NCI-H1092 treated with DMSO at 0.1 percent for 48 hours (cell line): ENCODE results near the gene SLC6A7.

ENCODE experiments used
- DNase-seq: peaks from one replicate; lab custom pipeline; 2025; lab: John Stamatoyannopoulos, UW

Gene SLC6A7

DNA sequence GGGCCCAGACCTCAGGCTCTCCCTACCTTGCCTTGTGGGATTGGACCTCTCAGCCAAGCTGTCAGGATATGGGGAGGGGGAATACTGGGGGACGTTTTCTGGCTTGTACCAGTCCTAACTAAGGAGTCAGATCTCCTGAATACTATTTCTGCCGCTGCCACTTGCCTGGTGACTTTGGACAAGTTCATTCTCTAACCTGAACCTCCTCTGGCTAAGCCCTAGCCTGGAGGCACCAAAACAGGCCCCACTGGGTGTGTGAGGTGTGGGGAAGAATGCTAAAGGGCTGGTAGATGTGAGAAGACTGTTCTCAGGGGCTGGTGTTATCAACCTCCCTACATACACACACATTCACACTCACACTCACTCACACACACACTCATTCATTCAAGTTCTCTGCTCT is 1.1 kb downstream of the SLC6A7 start:
- DNase-seq = no peak

DNA sequence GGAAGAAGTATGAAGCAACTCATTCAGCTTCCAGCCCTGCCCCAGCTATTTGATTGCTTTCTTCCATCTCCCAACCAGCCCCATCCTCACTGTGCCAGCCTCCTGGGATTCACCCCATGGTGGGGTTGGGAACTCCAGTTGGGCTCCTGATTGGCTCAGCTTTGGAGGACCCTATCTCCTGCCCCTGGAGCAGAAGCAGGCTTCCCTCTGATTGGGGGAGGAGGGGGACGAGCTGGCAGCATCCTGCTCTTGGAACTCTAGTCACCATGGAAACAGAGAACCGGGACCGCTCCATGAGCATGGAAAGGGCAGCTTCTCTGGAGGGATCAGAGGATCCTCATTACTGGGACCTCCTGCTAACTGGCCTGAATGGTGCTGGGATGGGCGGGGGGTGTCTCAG is 2.6 kb downstream of the SLC6A7 start:
- no peak for DNase-seq

DNA sequence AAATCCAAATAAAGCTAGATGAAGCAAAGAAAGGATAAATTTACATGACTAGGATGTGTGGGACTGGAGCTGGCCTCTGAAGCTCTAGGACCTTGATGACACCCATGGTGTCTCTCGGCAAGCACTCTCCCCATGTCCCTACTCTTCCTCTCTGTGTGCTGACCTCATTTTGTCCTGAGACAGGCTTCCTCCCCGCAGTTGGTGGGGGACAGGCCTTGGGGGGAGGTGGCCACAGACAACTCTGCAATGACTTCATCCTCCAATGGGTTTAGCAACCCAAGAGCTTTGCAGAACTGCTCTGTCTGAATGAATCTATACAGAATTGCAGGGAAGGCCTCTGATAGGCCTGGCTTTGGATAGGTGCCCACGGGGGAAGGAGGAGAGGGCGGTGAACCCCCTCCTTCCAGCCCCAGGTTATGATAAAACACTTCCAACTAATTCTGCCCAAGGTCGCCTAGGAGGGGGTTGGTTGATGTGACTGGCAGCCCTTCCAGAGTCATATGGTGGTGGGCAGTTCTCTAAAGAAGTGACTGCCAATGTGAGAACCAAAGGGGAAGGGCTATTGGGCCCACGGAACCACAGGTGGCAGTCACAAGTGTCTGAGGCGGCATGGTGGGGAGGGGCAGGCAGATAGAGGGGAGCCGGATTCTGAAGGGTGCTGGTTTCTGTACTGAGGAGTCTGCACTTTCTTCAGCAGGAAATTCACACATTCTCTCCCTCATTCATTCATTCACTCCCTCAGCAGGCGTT is 6.0 kb downstream of the SLC6A7 start:
- DNase-seq = no peak

DNA sequence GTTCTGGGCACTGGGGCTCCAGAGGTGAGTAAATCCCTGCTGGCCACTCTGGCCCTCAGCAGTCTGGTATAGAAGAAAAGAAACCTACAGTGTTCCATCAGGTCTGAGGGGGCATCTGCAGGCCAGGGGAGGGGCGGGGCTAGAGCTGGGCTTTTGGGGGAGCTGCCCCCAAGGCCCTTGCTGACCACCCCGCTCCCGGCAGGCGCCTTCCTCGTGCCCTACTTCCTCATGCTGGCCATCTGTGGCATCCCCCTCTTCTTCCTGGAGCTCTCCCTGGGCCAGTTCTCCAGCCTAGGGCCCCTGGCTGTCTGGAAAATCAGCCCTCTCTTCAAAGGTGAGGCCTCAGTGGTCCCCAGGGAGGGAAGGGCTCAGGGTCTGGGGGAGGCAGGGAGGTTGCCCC is 6.7 kb downstream of the SLC6A7 start:
- no peak for DNase-seq

DNA sequence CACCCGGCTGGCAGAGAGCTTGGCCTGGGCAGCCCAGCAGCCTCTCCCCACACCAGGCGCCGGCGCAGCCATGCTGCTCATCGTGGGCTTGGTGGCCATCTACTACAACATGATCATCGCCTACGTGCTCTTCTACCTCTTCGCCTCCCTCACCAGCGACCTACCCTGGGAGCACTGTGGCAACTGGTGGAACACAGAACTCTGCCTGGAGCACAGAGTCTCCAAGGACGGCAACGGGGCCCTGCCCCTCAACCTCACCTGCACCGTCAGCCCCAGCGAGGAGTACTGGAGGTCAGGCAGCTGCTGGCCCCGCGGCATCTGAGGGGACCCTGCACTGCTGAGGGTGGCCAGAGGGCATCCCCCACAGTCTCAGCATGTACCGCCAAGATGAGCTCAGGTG is 7.1 kb downstream of the SLC6A7 start:
- no peak for DNase-seq

DNA sequence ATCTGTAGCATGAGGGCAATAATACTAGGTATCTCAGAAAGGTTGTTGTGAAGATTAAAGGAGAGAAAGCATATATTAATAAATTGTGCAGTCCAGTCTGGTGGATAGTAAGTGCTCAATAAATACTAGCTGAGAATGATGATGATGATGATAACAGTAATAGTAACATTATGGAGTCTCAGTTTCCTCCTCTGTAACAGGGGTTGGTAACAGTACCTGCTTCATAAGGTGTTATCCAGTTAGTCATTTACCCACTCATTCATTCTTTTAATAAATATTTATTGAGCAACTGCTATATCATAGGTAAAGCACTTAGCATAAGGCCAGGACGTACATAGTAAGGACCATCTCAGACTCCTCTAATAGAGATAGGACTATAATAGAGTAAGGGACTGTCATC is 7.6 kb downstream of the SLC6A7 start:
- no peak for DNase-seq

DNA sequence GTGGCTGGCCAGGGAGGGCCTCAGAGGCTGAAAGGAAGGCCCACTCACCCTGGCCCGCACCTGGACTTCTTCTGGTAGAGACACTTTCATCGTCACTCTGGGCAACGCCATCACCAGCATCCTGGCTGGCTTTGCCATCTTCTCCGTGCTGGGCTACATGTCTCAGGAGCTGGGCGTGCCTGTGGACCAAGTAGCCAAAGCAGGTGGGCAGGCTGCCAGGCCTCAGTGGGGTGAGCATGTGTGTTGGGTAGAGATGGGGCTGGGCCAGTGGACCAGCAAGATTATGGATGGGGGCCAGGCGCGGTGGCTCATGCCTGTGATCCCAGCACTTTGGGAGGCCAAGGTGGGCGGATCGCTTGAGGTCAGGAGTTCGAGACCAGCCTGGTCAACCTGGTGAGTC is 12.6 kb downstream of the SLC6A7 start:
- no peak for DNase-seq

DNA sequence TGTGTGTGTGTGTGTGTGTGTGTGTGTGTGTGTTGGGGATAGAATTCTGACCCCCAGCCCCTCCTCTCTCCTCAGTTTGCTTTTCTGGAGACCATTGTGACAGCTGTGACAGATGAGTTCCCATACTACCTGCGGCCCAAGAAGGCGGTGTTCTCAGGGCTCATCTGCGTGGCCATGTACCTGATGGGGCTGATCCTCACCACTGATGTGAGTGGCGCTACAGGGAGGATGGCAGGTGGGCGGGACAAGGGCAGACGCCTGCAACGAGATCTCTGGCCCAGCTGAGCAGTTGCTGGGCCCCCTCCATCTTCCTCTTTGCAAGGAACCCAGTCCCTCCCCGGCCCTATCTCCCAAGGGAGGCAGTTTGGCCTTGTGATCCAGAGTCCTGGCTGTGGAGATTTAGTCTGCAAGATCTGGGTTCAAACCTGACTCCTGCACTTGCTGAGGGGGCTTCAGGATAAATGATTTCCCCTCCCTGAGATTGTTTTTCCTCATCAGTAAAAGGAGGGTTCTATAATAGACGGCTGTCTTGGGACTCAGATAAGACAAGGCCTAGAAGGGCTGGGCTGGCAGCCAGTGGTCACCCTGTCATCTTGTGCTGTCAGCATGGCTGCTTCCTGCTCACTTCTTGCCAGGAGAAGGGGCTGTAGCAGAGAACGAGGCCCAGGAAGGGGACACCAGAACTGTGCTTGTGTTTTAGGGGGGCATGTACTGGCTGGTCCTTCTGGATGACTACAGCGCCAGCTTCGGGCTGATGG is 14.1 kb downstream of the SLC6A7 start:
- DNase-seq = no peak

DNA sequence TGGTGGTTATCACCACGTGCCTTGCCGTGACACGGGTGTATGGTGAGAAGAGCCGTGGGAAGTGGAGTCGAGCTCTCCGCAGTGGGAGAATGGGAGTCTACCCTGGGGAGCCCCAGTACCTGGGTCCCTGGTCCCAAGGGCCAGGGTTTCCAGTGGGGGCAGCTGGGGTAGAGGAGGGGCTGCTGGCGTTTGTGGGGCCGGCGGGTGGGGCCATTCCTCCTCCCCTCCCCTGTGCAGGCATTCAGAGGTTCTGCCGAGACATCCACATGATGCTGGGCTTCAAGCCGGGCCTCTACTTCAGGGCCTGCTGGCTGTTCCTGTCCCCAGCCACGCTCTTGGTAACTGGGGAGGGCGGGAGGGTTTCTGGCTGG is 14.7 kb downstream of the SLC6A7 start:
- no peak for DNase-seq

DNA sequence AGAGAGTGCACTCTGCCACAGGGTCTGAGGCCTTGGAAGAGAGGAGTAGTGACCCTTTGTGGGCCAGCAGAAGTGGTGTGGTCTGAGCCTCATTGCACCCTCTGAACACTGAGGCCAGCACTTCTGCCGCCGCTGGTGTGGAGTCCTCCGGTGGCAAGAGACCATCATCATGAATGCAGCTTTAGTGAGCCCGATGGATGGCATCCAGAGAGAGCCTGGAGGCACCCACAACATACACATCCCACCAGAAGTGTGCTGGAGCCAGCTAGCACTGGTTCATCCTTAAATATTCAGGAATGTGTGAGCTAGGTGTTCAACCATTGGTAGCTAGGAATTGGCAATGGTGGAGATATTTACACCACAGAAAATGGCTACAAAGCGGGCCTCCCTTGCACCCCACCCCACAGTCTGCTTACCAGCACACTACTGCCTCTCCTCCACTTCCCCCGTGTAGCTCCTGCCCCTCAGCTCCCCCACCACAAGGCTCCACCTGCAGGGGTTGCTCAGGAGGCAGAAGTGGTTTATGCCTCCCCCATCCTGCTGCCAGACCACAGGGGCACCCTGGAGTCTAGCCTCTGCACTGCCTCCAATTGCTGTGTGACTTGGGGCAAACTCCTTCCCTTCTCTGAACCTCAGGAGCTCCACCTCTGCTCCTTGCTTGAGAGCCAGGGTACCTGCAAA is 16.4 kb downstream of the SLC6A7 start:
- DNase-seq = no peak

DNA sequence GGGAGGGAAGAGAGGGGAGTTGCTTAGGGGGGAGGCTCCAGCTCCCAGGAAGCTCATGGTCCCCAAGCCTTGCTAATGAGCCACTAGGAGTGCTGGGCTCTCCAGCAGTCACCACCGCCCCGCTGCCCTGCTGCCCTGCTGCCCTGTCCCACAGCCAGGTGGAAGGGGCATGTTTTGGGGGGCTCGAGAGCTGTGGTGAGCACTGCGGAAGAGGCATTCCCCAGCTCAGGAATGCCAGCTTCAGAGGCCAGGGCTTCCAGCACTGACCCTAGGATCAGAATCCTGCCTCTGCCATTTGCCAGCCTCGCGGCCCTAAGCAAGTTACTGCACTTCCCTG is 16.9 kb downstream of the SLC6A7 start:
- DNase-seq = no peak

DNA sequence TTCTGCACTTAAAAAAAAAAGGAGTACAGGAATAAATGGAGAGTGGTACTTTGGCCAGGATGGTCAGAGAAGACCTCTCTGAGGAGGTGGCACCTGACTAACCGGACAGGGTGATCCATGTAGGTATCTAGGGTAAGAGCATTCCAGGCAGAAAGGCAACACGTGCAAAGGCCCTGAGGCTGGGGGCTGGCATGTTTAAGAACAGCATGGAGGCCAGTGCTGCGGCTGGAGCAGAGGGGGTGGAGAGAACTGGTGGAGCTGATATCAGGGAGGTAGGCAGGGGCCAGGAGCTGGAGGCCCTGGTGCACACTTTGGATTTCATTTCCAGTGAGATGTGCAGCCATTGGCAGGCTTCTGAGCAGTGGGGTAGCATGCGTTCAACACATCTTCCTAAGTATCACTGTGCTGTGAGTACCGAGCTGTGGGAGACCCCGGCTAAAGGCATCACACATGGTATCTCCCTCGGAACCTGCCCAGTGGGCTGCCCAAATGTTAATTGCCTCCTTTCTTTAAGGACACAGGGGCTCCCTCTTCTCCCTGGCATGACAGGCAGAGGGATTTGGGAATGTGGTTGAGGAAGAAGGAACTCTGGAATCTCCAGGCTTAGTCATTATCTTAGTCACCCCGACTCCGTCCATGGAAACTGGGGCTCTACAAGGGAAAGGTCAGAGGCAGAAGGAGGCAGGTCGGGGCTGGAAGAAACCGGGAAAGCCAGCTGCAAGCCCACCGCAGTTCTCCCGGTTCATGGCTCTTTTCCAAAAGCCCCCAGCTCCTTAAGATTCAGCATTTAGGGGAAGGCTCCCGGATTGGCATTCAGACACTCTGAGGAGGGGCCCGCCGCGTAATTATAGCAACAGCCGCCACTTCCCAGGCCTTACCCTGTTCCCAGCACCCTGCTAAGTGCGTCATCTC is 18.6 kb downstream of the SLC6A7 start:
- DNase-seq = no peak

DNA sequence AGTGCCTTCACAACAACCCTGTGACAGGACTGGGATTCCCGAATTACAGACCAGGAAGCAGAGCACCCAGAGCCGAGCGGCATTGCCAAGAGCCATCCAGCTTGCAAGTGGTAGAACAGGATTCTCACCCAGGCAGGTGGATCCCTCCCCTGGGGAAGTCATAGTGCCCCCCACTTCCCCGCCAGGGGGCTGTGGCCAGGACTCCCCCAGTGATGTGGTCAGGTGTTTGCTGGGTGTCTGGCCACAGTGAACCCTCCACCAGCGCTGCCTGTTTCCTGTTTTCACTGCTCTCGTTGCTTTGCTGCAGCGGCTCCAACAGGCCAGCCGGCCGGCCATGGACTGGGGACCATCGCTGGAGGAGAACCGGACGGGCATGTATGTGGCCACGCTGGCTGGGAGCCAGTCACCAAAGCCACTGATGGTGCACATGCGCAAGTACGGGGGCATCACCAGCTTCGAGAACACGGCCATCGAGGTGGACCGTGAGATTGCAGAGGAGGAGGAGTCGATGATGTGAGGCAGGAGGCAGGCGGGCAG is 19.3 kb downstream of the SLC6A7 start:
- no peak for DNase-seq

DNA sequence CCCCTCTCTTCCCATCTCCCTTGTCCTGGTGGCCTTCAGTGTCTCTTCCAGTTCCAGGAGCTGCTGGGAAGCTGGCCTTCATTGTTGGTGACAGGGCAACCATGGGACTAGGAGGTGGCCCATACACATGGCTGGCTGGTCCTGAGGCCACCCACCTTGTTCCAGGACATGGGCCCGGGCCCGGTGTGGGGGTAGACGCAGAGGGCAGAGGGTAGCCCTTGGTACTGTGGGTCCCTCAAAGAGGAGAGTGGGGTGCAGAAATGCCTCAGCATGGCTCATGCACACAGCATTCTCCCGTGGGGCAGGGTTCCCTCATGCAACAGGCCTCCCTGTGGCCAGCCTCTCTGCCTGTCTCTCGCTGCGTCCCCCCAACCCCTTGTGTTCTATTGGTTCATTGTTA is 20.8 kb downstream of the SLC6A7 start:
- no peak for DNase-seq

DNA sequence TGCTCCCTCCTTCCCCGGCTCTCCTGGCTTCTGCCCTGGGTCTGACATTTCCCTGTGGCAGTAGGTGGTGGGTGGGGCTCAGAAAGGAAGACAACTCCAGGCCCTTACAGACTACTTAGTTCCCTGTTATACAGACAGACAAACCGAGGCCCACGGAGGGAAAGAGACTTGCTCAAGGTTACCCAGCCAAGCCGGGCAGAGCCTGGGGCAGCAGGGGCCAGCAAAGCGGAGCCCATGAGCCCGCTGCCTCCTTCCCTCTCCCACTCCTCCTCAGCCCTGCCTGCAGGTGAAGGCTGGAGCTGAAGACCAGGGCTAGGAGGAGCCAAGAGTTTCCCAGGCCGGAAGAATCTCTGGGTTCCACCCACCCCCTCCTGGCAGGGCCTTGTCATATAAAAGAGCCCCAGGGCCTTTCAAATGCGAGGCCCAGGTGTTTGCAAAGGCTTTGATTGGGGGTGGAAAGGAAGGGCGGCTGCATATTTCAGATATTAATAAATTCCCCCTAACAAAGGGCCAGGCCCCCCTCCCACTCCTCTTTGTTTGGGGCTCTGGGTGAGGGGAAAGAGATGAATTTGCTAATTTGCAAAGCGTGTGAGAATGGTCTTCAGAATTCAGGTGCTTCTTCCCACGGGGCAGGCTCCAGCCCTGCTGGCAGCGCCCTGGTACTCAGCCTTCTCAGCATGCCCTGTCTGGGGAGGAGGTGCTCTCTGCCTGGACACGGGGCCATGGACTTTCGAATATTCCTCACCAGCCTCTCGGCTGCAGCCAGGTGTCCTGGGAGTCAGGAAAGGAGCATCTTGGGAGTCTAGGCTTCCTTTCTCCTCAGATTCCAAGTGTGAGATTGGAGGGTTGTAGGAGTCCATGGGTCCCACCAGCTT is 21.5 kb downstream of the SLC6A7 start:
- no peak for DNase-seq

DNA sequence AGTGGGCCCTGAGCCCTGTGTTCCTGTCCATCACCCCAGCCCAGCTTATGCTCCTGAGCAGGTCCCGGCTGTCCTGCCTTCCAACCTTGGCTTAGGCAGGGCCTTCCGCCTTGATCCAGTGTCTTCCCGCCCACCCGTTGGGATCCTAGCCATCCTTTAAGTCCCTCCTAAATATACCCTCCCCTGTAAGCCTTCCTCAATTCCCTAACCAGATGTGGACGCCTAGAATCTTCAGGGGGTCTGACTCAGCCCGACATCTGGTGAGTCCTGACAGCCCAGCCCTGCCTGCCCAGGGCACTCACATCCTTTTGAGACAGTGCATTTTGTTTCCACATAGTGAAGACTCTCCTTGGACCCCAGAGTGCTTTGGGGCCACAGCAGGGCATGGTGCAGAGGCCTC is 23.7 kb downstream of the SLC6A7 start:
- DNase-seq = no peak

DNA sequence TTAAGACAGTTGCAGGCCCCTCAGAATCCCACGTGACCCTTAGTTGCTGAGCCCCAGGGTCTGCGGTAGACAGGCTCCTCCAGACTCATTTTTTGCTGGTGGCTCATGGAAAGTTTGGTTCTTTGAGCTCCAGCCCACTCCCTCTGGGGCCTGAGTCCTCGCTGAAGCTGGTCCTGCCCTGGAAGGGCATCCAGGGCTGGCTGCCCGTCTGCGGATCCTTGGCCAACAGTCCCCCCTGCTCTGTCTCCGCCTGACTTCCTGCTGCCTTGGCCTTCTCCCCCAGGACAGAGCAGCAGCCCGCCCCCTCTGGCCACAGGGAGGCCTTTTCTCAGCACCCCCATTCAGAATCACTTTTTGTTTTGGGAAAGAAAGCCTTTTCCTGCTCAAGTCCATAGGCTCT is 24.4 kb downstream of the SLC6A7 start:
- no peak for DNase-seq

DNA sequence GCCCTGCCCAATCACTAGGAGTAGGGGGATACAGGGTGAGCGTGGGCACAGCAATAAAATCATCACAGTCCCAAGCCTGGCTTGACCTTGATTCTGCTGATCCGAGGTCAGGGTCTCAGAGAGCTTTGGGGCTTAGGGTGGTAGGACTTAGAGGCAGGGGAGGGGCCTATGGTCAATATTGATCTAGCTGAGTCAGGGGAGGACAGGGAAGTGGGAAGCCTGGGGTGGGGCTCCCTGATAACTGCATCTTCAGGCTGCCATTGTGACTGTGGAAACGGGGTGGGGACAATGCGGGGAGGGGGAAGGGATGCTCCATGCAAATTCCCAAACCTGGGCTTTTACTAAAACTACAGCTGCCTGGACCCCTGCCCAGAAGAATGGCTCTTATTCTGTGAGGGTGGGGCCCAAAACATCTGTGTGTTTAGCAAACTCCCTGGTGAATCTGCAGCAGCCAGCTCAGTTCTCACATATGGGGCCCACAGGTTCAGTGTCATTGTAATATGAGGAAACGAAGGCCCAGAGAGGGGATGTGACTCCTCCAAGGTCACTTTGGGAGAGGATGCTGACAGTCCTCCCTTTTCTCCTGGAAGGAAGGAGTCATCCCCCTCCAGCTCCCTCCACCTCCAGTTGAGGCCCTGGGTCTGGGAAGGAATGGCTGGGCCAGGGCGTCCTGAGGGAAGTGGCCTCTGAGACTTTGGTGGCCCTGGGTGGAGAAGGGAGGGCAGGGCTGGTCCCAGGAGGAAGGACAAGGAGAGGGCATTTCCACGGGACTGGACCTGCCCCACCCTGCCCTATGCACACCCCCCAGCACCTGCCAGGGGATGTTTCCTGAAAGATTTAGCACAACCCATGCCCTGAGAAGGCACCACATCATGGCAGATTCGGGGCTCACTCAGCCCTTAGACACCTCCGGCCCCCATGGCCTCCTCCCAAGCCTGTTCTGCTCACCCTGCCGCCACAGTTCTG is 26.4 kb downstream of the SLC6A7 start:
- no peak for DNase-seq

DNA sequence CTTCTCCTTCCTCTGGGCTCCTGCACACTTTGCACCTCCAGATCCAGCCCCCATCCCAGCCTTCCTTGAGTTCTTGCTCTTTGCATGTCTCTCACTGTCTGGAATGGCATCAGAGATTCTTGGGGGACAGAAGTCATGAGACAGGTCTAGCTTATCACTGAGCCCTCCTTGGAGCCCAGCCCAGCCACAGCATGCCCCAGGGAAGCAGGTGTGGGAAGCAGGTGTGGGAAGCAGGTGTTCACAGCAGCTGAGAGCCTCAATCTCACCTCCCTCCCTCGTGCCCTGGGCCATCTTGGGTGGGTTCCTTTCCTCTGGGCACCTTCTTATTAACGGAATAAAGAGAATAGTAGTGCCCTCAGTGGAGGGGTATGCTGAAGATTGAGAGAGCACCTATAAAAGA is 27.2 kb downstream of the SLC6A7 start:
- DNase-seq = no peak
